Endothelial cell of umbilical vein (primary cell): ENCODE results near the gene DIPK2B. TPM values are rescaled to one million over a fixed set of nuclear protein-coding genes. Genes with fewer than 3 reads are reported as not detected.

Experiments
- BruUV-seq: library from RNA; stranded (reverse); fragments of 400-500 nt; replicated peaks from 2 replicates; lab custom pipeline; 2021; lab: Mats Ljungman, UMichigan
- CTCF ChIA-PET: fragments of 300-600, 350-600 bp; sonication (Branson Sonifier 250); formaldehyde crosslinking; loops from one replicate; lab custom pipeline; 2021; ENCODE audit warnings: antibody characterized with exemption, inconsistent platforms; lab: Charles Lee
- POLR2A ChIA-PET: fragments of 300-600, 350-600 bp; sonication (Branson Sonifier 250); formaldehyde crosslinking; loops from one replicate; lab custom pipeline; 2021; ENCODE audit warnings: antibody characterized with exemption, inconsistent platforms; lab: Charles Lee
- DNase-seq: peaks from one replicate; pipeline ENCODE4 v3.0.0-alpha.2; 2011; ENCODE audit warnings: low read depth, low spot score
- FAIRE-seq: peaks from 2 replicates; lab custom pipeline; 2011; peaks lifted over from hg19 to GRCh38; lab: Jason Lieb, UNC
- H2AFZ ChIP-seq: 2 replicates; pipeline ENCODE4 v1.6.0; 2012; ENCODE audit warnings: low read depth, low read length, control low read depth, inconsistent platforms
- H3K27ac ChIP-seq: 2 replicates; pipeline ENCODE4 v1.5.1; 2011; ENCODE audit warnings: low read depth, mild to moderate bottlenecking, control low read depth, low read length, moderate library complexity; ENCODE audit not compliant: insufficient read depth
- H3K27me3 ChIP-seq, 2 experiments: 2 replicates each; pipeline versions ENCODE4 v1.6.0 to v1.6.1; 2011; ENCODE audit warnings: low read length in 2 of 2, mixed read lengths in 1 of 2; ENCODE audit not compliant: control insufficient read depth in 2 of 2, insufficient read depth in 2 of 2
- H3K36me3 ChIP-seq, 2 experiments: 2 replicates in 1 of 2; 3 replicates in 1 of 2; pipeline ENCODE4 v1.5.1; 2011; ENCODE audit warnings: low read length in 2 of 2, mild to moderate bottlenecking in 1 of 2, moderate library complexity in 1 of 2; ENCODE audit not compliant: control insufficient read depth in 2 of 2, insufficient read depth in 2 of 2; ENCODE audit errors: extremely low read depth in 1 of 2
- H3K4me1 ChIP-seq: 3 replicates; pipeline ENCODE4 v1.5.1; 2011; ENCODE audit warnings: mild to moderate bottlenecking, low read length; ENCODE audit not compliant: control insufficient read depth, insufficient read depth; ENCODE audit errors: extremely low read depth
- H3K4me2 ChIP-seq: 2 replicates; pipeline ENCODE4 v1.6.1; 2011; ENCODE audit warnings: low read length, control low read depth, mixed read lengths; ENCODE audit not compliant: insufficient read depth
- H3K4me3 ChIP-seq, 3 experiments: fragments of 200-600 bp in 1 of 3; sonication (generic), shearing (Covaris generic) in 1 of 3; replicated peaks in 1 of 3; 2 replicates each; pipeline ENCODE4 v1.5.1; 2011 to 2016; ENCODE audit warnings: control low read depth in 3 of 3, low read length in 3 of 3, mild to moderate bottlenecking in 2 of 3, inconsistent platforms in 1 of 3, low read depth in 1 of 3, moderate library complexity in 1 of 3; ENCODE audit not compliant: insufficient read depth in 1 of 3
- H3K79me2 ChIP-seq: 2 replicates; pipeline ENCODE4 v1.6.0; 2012; ENCODE audit warnings: low read length, inconsistent platforms; ENCODE audit not compliant: control insufficient read depth, insufficient read depth
- H3K9ac ChIP-seq: replicated peaks from 2 replicates; pipeline ENCODE3; 2011; ENCODE audit warnings: low read length, control low read depth; ENCODE audit not compliant: insufficient read depth; ENCODE audit errors: extremely low read depth
- H3K9me1 ChIP-seq: replicated peaks from 3 replicates; pipeline ENCODE4 v1.6.0; 2011; ENCODE audit warnings: mild to moderate bottlenecking, low read length; ENCODE audit not compliant: control insufficient read depth, insufficient read depth; ENCODE audit errors: extremely low read depth
- H3K9me3 ChIP-seq: replicated peaks from 2 replicates; pipeline ENCODE4 v1.5.1; 2012; ENCODE audit warnings: low read length, inconsistent platforms; ENCODE audit not compliant: control insufficient read depth, insufficient read depth
- H4K20me1 ChIP-seq: replicated peaks from 2 replicates; pipeline ENCODE3; 2011; ENCODE audit warnings: mild to moderate bottlenecking, low read length; ENCODE audit not compliant: control insufficient read depth, insufficient read depth; ENCODE audit errors: extremely low read depth
- CTCF ChIP-seq, 2 donors: IDR thresholded peaks; 1 replicate in 1 of 2; 2 replicates in 1 of 2; pipeline ENCODE4 v1.5.1; 2011; ENCODE audit warnings: low read length in 2 of 2, mild to moderate bottlenecking in 2 of 2, moderate library complexity in 2 of 2, control low read depth in 1 of 2, inconsistent platforms in 1 of 2, low read depth in 1 of 2; ENCODE audit not compliant: insufficient read depth in 1 of 2; ENCODE audit errors: extremely low read depth in 1 of 2
- EZH2 ChIP-seq: IDR thresholded peaks from 2 replicates; pipeline ENCODE4 v1.6.1; 2012; ENCODE audit warnings: borderline replicate concordance, low read depth, mild to moderate bottlenecking, moderate library complexity, low read length, inconsistent platforms; ENCODE audit not compliant: severe bottlenecking
- FOS ChIP-seq: IDR thresholded peaks from 2 replicates; pipeline ENCODE4 v1.6.1; 2011; ENCODE audit warnings: mild to moderate bottlenecking, low read length, moderate library complexity, borderline replicate concordance; ENCODE audit not compliant: insufficient read depth
- GATA2 ChIP-seq: IDR thresholded peaks from 2 replicates; pipeline ENCODE4 v1.7.0; 2011; ENCODE audit warnings: low read depth, mild to moderate bottlenecking, moderate library complexity, mixed read lengths, low read length; ENCODE audit not compliant: insufficient read length, insufficient read depth
- JUN ChIP-seq: IDR thresholded peaks from 2 replicates; pipeline ENCODE4 v1.6.1; 2011; ENCODE audit warnings: borderline replicate concordance, low read depth; ENCODE audit not compliant: insufficient read length, insufficient read depth
- MAX ChIP-seq: IDR thresholded peaks from 2 replicates; pipeline ENCODE4 v1.6.1; 2011; ENCODE audit not compliant: insufficient read depth, insufficient read length
- MYC ChIP-seq: IDR thresholded peaks from one replicate; pipeline ENCODE4 v1.6.1; 2011; ENCODE audit warnings: mild to moderate bottlenecking, low read depth, low read length
- POLR2A ChIP-seq: IDR thresholded peaks from 2 replicates; pipeline ENCODE4 v1.6.1; 2012; ENCODE audit warnings: low read depth, mild to moderate bottlenecking, control low read depth, low read length
- POLR2AphosphoS5 ChIP-seq: IDR thresholded peaks from 2 replicates; pipeline ENCODE4 v1.6.1; 2012; ENCODE audit warnings: low read depth, mild to moderate bottlenecking, control low read depth, low read length, moderate library complexity; ENCODE audit not compliant: insufficient read depth
- dilution Hi-C: fragments of 300-500 bp; cut with MboI; formaldehyde crosslinking; loops from one replicate; pipeline ENCODE4 v1.15.0; 2019; ENCODE audit warnings: low sequenced_read_pairs; ENCODE audit not compliant: extremely low pct_ligation_motif_present
- intact Hi-C: fragments of 100-400 bp; cut with micrococcal nuclease; formaldehyde crosslinking; loops from one replicate; pipeline ENCODE4 v1.10.0; 2022
- polyA plus RNA-seq, 4 experiments: library from polyadenylated mRNA; depleted of rRNA in 3 of 4; stranded (reverse) in 3 of 4; unstranded in 1 of 4; fragments of >200 nt; gene quantifications; 2 replicates each; pipeline versions ENCODE4 v1.2.1 to v1.2.3, GENCODE V29; 2011 to 2012; ENCODE audit warnings: missing spikeins in 1 of 4
- total RNA-seq: library from RNA; stranded (reverse); gene quantifications from 2 replicates; pipeline ENCODE4 v1.2.3, GENCODE V29; 2021

DIPK2B gene
- total and polyA plus RNA-seq, 2 donors (not counting 3 experiments of a cell fraction or from before 2014, with no cell fraction given): 46.0 to 106 TPM

GRCh38 chrX:45172890-45173289, 27.8 kb downstream of the DIPK2B start:
- Histone ChIP-seq H3K36me3 (peaks cover 0 to 2% of the 10 kb centered on the region in 2 experiments), H3K27me3 (no peaks in the 10 kb centered on the region), H4K20me1 (no peaks in the 10 kb centered on the region), H3K9me3 (no peaks in the 10 kb centered on the region), H3K9ac (no peak overlapping the region), H3K4me3 (no peak overlapping the region), H3K4me1 (no peaks in the 10 kb centered on the region), H2AFZ (no peak overlapping the region), H3K4me2 (no peak overlapping the region), H3K27ac (no peak overlapping the region), H3K9me1 (no peaks in the 10 kb centered on the region), H3K79me2 (no peaks in the 10 kb centered on the region)
- DNase-seq (no peak), FAIRE-seq (no peak)
- TF ChIP-seq MAX: no peak
- no peak for TF ChIP-seq JUN
- TF ChIP-seq EZH2: no peak
- no peak for TF ChIP-seq POLR2AphosphoS5
- no peak for TF ChIP-seq MYC
- no peak for TF ChIP-seq GATA2
- TF ChIP-seq POLR2A: no peak
- TF ChIP-seq CTCF (IDR thresholded peaks at IDR 0.05; ENCODE audit: extremely low read depth in 1 of 2, insufficient read depth in 1 of 2, low read depth in 1 of 2, low read length in 2 of 2): no peak
- TF ChIP-seq FOS: no peak
- CTCF ChIA-PET: interaction anchor here (0.7 to 1.6 kb wide), 3 partner anchors 10 to 870 kb away, joined by 3 to 6 read pairs (median 3); no protein-coding TSS in a partner anchor
- dilution Hi-C loops: no loop called here
- POLR2A ChIA-PET: no interaction called here
- intact Hi-C loops: no loop called here
- no TSS peak for BruUV-seq
